Heart right ventricle (tissue), 16 donors: ENCODE data around the gene ESPNL. TPM values are rescaled to one million over a fixed set of nuclear protein-coding genes. Genes with fewer than 3 reads are reported as not detected.

Experiments used
- ATAC-seq, 8 donors: fragments of 200-7000 bp; cut with Tn5 transposase; one replicate each; pipeline ENCODE4 v1.9.1; 2020; ENCODE audit warnings: mild to moderate bottlenecking in 8 of 8, moderate library complexity in 8 of 8, moderate number of reproducible peaks in 1 of 8
- DNase-seq, 2 donors: peaks; one replicate each; pipeline ENCODE4 v3.0.0-alpha.2; 2020
- H3K27ac ChIP-seq, 10 donors: fragments of 200-600 bp; sonication (generic) in 2 of 10; one replicate each; pipeline versions ENCODE4 v1.5.0 to v1.8.0; 2020 to 2022; ENCODE audit warnings: mild to moderate bottlenecking in 3 of 10
- H3K27me3 ChIP-seq, 7 donors: fragments of 200-600 bp; one replicate each; pipeline ENCODE4 v1.8.0; 2021 to 2022; ENCODE audit warnings: mild to moderate bottlenecking in 2 of 7
- H3K36me3 ChIP-seq, 9 donors: fragments of 200-600 bp; sonication (generic) in 1 of 9; one replicate each; pipeline versions ENCODE4 v1.5.0 to v1.8.0; 2020 to 2022; ENCODE audit warnings: mild to moderate bottlenecking in 2 of 9
- H3K4me1 ChIP-seq, 9 donors: fragments of 200-600 bp; sonication (generic) in 1 of 9; one replicate each; pipeline versions ENCODE4 v1.5.0 to v1.8.0; 2020 to 2022; ENCODE audit warnings: mild to moderate bottlenecking in 4 of 9
- H3K4me3 ChIP-seq, 10 donors: fragments of 200-600 bp; sonication (generic) in 2 of 10; one replicate each; pipeline versions ENCODE4 v1.5.0 to v1.8.0; 2020 to 2022; ENCODE audit warnings: mild to moderate bottlenecking in 7 of 10, moderate library complexity in 2 of 10
- H3K9me3 ChIP-seq, 11 donors: fragments of 200-600 bp in 10 of 11; sonication (generic) in 2 of 11; one replicate each; pipeline versions ENCODE4 v1.5.0 to v1.8.0; 2013 to 2022; ENCODE audit warnings: mild to moderate bottlenecking in 2 of 11, control low read depth in 1 of 11, moderate library complexity in 1 of 11
- WGBS, 2 donors: extraction: QIAGEN DNeasy Blood & Tissue Kit; methylation state at CpG; one replicate each; pipeline ENCODE4 v1.1.7; 2013; ENCODE audit warnings: inconsistent platforms in 1 of 2; 5-methylcytosine and 5-hydroxymethylcytosine counted together
- intact Hi-C, 10 donors: fragments of 100-400 bp; cut with DNase I; formaldehyde crosslinking; loops; one replicate each; pipeline versions ENCODE4 v1.11.1 to v1.14.2; 2022
- polyA plus RNA-seq, 2 donors: library from polyadenylated mRNA; stranded (reverse); fragments of 200-250 nt; gene quantifications; one replicate each; pipeline ENCODE4 v1.2.3, GENCODE V29; 2013
- total RNA-seq, 10 donors: library from RNA; stranded (reverse); fragmentation: NEBNext Ultra II Directional in 3 of 10; extraction: Animal tissue kit (Norgen Biotek cat#: 25700) in 3 of 10; gene quantifications; one replicate each; pipeline versions ENCODE4 v1.2.1 to v1.2.4, GENCODE V29; 2021 to 2023
- TF ChIP-seq, protein P1 (sequence below), 9 donors: fragments of 200-600 bp; sonication (generic) in 2 of 9; IDR thresholded peaks; one replicate each; pipeline versions ENCODE4 v1.5.0 to v1.8.0; 2021 to 2022; ENCODE audit warnings: antibody characterized with exemption in 9 of 9, mild to moderate bottlenecking in 5 of 9, moderate library complexity in 1 of 9
- donor health status: Arrhythmogenic right ventricular cardiomyopathy.
- donor health status: ischemic (EF 13 %, LVEDD 7.1; RV severe dilation, severe dysfunction).
- donor health status: healthy with polysubstance abuse.
- donor health status: DM: no; HTN: yes; CAD: no.
- donor health status: DM: no; HTN: no; CAD: no.
- donor health status: ischemic (EF 25% LVEDD 6.9; RV normal size, moderate dysfunction).
- donor health status: ischemic (EF 25% LVEDD 5.7; RV mildly dilated, moderate dysfunction).
- donor health status: healthy.
- donor health status: DM: yes; HTN: yes; CAD: no.
- donor health status: Ischemic cardiomyopathy.
- donor health status: ischemic (EF 35%, LVEDD 5.7; RV mildly dilated, moderate dysfunction).
- donor health status: nonischemic (EF 11% LVEDD 7.7; RV severe dilation, severe dysfunction).
- donor health status: DM: yes; HTN: yes; CAD: no.
- donor health status: PGD.
- donor health status: ischemic (EF 29% LVEDD 5.4; RV normal size, mild dysfunction).
- donor health status: nonischemic (EF 23%, LVEDD 6.1; RV moderate dilation, normal function).

Gene ESPNL
- total and polyA plus RNA-seq, 12 donors = 0.01 to 1.7 (median 0.33) TPM; not detected in 2

DNA sequence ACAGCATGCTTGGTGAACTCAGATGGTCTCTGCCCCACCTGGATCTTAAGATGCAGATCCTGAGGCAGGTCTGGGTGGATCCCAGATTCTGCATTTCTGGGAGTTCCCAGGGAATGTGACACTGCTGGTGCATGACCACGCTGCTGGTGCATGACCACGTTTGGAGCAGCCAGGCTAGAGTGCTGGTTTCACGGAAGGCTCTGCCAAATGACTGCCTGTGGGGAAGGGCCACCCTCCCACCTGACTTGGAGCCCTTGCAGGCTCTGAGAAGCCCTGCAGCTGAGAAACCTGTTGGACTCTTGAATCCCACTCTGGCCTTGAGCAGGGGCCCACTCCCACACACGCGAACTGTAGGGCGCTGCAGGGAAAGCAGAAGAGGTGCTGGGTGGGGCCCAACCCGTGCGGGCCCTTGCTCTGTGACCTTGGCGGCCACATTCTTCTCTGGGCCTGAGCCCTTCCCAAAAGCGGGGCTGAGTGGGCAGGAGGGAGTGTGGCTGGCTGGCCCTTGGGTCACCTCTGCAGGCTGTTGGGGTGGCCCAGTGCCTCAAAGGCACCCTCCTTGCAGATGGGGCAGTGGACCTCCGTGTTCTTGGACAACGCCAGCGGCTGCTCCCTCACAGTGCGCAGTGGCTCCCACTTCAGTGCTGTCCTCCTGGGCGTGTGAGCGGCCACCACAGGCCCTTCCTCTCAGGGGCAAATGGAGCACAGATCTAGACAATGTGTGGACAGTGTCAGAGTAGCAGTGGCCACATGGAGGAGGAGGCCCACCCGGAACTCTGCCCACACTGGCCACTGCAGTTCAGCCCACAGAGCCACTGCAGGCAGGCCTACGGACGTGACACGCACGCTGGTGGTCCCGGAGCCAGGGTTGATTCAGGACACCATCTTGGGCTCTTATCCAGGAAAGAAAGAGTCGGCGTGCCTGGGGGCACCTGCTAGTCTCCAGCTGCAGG is 66.5 kb downstream of the ESPNL start:
- DNase-seq = no peak
- Histone ChIP-seq H3K4me1 (peaks cover 0 to 23% (median 11%) of the 10 kb centered on the region in 9 donors), H3K4me3 (no peak overlapping the region), H3K27me3 (peaks cover 0 to 34% (median 24%) of the 10 kb centered on the region in 7 donors), H3K9me3 (no peaks in the 10 kb centered on the region), H3K27ac (no peak overlapping the region), H3K36me3 (peaks cover 0 to 53% (median 15%) of the 10 kb centered on the region in 9 donors)
- WGBS, 2 donors = 82 to 84% methylated on average over 24 of the region's 24 CpGs
- ATAC-seq = peak in 3 of 8 donors; percentile 17 to 25 (median 18)
- TF ChIP-seq, protein P1, sequence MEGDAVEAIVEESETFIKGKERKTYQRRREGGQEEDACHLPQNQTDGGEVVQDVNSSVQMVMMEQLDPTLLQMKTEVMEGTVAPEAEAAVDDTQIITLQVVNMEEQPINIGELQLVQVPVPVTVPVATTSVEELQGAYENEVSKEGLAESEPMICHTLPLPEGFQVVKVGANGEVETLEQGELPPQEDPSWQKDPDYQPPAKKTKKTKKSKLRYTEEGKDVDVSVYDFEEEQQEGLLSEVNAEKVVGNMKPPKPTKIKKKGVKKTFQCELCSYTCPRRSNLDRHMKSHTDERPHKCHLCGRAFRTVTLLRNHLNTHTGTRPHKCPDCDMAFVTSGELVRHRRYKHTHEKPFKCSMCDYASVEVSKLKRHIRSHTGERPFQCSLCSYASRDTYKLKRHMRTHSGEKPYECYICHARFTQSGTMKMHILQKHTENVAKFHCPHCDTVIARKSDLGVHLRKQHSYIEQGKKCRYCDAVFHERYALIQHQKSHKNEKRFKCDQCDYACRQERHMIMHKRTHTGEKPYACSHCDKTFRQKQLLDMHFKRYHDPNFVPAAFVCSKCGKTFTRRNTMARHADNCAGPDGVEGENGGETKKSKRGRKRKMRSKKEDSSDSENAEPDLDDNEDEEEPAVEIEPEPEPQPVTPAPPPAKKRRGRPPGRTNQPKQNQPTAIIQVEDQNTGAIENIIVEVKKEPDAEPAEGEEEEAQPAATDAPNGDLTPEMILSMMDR (IDR thresholded peaks at IDR 0.05) = no peak
- intact Hi-C loops = loop anchor here in 2 of 10 donors (1.0 to 10.0 kb wide), 2 partner anchors 50 to 98 kb away; no protein-coding TSS in a partner anchor

DNA sequence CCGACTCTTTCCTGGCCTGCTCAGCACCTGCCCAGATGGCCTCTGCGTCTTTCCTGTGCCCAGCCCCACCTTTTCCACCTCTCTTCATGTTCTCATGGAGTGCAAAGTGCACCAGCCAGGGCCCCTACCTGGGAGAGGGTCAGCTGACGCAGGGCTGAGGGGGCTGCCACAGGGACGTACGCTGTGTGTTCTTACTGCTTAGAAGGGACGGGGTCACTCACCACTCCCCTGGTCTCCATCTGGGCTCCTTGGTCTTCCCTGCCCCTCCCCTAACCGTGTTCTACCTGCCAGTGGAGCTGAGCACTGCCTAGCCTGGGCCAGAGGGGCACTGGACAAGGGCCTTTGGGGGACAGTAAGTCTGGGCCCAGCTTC is 67.2 kb downstream of the ESPNL start:
- TF ChIP-seq, protein P1 (IDR thresholded peaks at IDR 0.05) = no peak
- 86 to 89% methylated on average over 7 of the region's 7 CpGs for WGBS, 2 donors
- Histone ChIP-seq H3K27ac (no peak overlapping the region), H3K36me3 (peaks cover 0 to 60% (median 18%) of the 10 kb centered on the region in 9 donors), H3K4me1 (peaks cover 0 to 23% (median 11%) of the 10 kb centered on the region in 9 donors), H3K27me3 (peaks cover 0 to 30% (median 23%) of the 10 kb centered on the region in 7 donors), H3K4me3 (no peak overlapping the region), H3K9me3 (no peaks in the 10 kb centered on the region)
- ATAC-seq (no peak), DNase-seq (no peak)
- intact Hi-C loops = loop anchor here in 2 of 10 donors (1.0 to 10.0 kb wide), 2 partner anchors 49 to 97 kb away; no protein-coding TSS in a partner anchor

DNA sequence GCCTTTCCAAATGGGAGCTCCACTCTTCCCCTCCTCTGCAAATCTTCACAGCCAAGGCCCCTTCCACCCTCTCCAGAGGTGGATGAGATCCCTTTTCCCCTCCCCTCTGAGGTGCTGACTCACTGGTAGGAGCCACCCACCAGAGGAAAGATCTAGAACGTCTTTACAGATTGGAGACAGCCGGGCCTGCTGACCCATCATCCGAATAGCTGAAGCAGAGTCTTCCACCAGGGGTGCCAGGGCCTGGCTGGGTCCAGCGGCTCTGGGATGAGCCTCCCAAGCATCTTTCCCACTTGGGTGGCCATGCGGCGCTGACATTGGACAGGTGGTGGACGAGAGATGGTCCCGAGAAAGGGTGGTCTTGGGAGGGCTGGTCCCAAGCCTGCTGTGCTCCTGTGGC is 67.6 kb downstream of the ESPNL start:
- DNase-seq = no peak
- Histone ChIP-seq H3K27me3 (peaks cover 0 to 25% (median 19%) of the 10 kb centered on the region in 7 donors), H3K9me3 (no peaks in the 10 kb centered on the region), H3K4me3 (no peak overlapping the region), H3K36me3 (peaks cover 0 to 64% (median 22%) of the 10 kb centered on the region in 9 donors), H3K4me1 (peaks cover 0 to 23% (median 11%) of the 10 kb centered on the region in 9 donors), H3K27ac (no peak overlapping the region)
- TF ChIP-seq, protein P1 (IDR thresholded peaks at IDR 0.05) = no peak
- intact Hi-C loops = loop anchor here in 2 of 10 donors (1.0 to 10.0 kb wide), 2 partner anchors 49 to 97 kb away; no protein-coding TSS in a partner anchor
- no peak for ATAC-seq
- WGBS, 2 donors = 80 to 85% methylated on average over 8 of the region's 8 CpGs
